A549 treated with GW870086 at 1 μM for 4 hours (cell line): ENCODE measurements around the gene PUS7L. TPM values are rescaled to one million over a fixed set of nuclear protein-coding genes. Genes with fewer than 3 reads are reported as not detected.

ENCODE experiments used
- total RNA-seq: library from RNA; stranded (reverse); fragments of 200-300 nt; extraction: Qiagen RNA extraction; gene quantifications from 5 replicates; pipeline ENCODE4 v1.2.3, GENCODE V29; 2022; ENCODE audit warnings: low read depth

Gene PUS7L, protein sequence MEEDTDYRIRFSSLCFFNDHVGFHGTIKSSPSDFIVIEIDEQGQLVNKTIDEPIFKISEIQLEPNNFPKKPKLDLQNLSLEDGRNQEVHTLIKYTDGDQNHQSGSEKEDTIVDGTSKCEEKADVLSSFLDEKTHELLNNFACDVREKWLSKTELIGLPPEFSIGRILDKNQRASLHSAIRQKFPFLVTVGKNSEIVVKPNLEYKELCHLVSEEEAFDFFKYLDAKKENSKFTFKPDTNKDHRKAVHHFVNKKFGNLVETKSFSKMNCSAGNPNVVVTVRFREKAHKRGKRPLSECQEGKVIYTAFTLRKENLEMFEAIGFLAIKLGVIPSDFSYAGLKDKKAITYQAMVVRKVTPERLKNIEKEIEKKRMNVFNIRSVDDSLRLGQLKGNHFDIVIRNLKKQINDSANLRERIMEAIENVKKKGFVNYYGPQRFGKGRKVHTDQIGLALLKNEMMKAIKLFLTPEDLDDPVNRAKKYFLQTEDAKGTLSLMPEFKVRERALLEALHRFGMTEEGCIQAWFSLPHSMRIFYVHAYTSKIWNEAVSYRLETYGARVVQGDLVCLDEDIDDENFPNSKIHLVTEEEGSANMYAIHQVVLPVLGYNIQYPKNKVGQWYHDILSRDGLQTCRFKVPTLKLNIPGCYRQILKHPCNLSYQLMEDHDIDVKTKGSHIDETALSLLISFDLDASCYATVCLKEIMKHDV
- total RNA-seq, result 2.6 to 5.0 TPM (median 4.6 TPM) in 5 replicates

DNA sequence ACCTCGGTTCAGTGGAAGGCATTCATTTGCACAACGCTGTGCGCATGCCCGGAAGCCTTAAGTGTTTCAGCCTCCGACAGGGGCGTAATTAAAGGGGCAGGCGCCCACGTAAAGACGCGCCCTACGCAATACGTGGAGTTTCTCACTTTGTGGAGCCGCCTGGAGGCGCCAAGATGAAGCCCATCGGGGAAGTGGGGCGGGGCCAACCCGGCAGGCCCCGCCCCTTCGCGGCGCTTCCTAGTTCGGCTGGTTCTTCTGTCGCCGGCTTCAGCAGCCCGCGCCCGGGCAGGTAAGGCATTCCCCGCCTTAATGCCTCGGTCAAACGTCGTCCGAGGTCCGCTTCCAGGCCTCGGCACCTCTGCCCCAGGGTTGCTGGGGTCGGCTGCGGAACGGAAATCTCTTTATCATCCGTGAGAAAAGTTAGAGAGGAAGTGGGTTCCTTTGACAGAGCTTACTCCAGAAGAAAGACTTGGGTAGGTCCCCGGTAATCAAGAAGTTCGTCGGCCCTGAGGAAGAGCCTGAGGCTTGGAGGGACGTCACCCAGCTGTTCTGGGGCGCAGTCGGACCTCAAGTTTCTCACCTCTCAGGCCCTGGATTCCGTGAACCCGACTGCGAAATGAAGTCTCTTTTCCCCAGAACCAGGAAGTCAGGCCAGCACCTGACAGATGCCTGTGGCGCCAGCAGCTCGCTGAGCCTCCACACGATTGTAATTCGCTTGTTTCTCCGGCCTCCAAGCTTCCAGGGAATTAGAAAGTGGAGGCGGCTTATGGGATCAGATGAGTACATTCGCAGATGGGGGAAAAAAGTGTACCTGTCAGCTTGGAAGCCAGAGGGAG lies at the start of gene PUS7L, which contains the start of gene IRAK4:
Gene PUS7L, minus strand, starts transcription at position 63 of the 836 bp plus-strand sequence. CDS start 3,545 bp downstream, outside the sequence.
Gene IRAK4, plus strand, starts transcription at position 224 of the 836 bp plus-strand sequence. CDS start 9,161 bp downstream, outside the sequence.

DNA sequence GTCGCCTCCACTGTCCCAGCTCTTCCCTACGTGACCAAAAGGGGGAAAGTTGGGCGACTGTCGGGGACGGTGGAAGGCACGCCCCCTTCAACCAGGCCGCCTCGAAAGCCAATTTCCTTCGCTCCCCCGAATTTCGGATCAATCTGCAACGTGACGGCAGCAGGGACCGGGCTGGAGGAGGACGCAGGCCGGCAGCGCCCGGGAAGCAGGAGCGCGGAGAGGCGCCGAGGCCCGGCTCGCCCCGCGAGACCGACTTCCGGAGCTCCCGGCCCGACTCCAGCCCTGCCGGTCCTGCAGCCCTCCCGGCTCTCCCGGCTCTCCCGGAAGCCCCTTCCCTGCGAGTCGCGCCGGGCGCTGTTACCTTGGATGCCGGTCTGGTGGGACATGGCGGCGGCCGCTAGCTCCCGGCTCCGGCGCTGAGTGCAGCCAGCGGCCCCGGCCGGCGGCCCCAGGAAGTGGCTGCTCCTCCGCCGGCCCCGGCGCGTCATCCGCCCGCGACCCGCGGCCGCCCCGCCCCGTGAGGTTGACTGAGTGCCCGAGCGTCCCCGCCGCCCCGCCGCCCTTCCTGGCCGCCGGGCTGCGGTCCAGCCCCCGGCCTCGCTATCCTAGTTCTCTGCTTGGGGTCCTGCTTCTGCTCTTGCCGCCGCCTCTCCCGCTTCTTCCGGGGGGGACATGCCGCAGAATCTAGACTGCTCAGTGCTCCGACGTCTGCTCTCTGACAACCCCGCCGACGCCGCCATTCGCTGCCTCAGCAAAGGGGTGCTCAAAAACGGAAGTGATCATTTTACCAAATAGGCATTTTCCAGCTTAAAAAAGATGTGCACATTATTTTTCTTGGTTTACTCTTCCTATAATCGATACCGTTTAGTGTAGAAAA lies 47.5 kb upstream of the PUS7L start, which contains the start of gene TWF1:
Gene TWF1, minus strand, starts transcription at position 458 of the 877 bp plus-strand sequence. Its CDS starts 72 bp downstream, at position 386.

Other genes starting within 250 kb of the PUS7L start
- not detected in 5 replicates for gene ADAMTS20, start 206.6 kb downstream of the PUS7L start, total RNA-seq
- gene IRAK4, start 161 bp upstream of the PUS7L start, total RNA-seq, result 3.6 to 4.6 TPM (median 4.2 TPM) in 5 replicates
- 65.6 to 80.2 TPM (median 75.7 TPM) in 5 replicates for gene TWF1, start 47.5 kb upstream of the PUS7L start, total RNA-seq
- 1.1 to 2.6 TPM (median 1.9 TPM) in 5 replicates for gene TMEM117, start 77.3 kb upstream of the PUS7L start, total RNA-seq